Neural cell (in vitro differentiated cells): ENCODE data around the gene TRIM2. TPM values are rescaled to one million over a fixed set of nuclear protein-coding genes. Genes with fewer than 3 reads are reported as not detected.

ENCODE experiments used
- H2AFZ ChIP-seq: fragments of 200-600, 300-800 bp; sonication (generic), shearing (Covaris generic); 2 replicates; pipeline ENCODE4 v1.6.0; 2014; ENCODE audit warnings: low read depth, mild to moderate bottlenecking, antibody characterized with exemption, low read length, moderate library complexity
- H3F3A ChIP-seq: fragments of 200-600 bp; shearing (Covaris generic); 2 replicates; pipeline ENCODE4 v1.6.1; 2016; ENCODE audit warnings: mild to moderate bottlenecking, moderate library complexity, mixed read lengths, antibody characterized with exemption, low read length; ENCODE audit not compliant: insufficient read depth, poor library complexity, severe bottlenecking
- H3K27ac ChIP-seq: fragments of 200-600, 300-800 bp; sonication (generic), shearing (Covaris generic); 2 replicates; pipeline ENCODE4 v1.5.1; 2014; ENCODE audit warnings: mild to moderate bottlenecking, low read length, moderate library complexity
- H3K27me3 ChIP-seq: fragments of 300-800, 200-600 bp; sonication (generic), shearing (Covaris generic); 2 replicates; pipeline ENCODE4 v1.6.0; 2014; ENCODE audit warnings: mild to moderate bottlenecking, low read depth, low read length, moderate library complexity; ENCODE audit not compliant: insufficient read depth
- H3K36me3 ChIP-seq: fragments of 300-800, 200-600 bp; sonication (generic), shearing (Covaris generic); 2 replicates; pipeline ENCODE4 v1.5.1; 2014; ENCODE audit warnings: mild to moderate bottlenecking, antibody characterized with exemption, low read length, moderate library complexity; ENCODE audit not compliant: insufficient read depth
- H3K4me2 ChIP-seq: fragments of 300-800, 200-600 bp; sonication (generic), shearing (Covaris generic); 2 replicates; pipeline ENCODE4 v1.6.0; 2014; ENCODE audit warnings: mild to moderate bottlenecking, low read length
- H3K4me3 ChIP-seq: fragments of 300-800, 200-600 bp; sonication (generic), shearing (Covaris generic); 2 replicates; pipeline ENCODE4 v1.5.1; 2014; ENCODE audit warnings: mild to moderate bottlenecking, low read length, moderate library complexity
- H3K79me2 ChIP-seq: fragments of 200-600 bp; shearing (Covaris generic); replicated peaks from 2 replicates; pipeline ENCODE4 v1.6.0; 2014; ENCODE audit warnings: mild to moderate bottlenecking, low read length, moderate library complexity; ENCODE audit not compliant: insufficient read depth
- H3K9ac ChIP-seq: fragments of 300-800, 200-600 bp; sonication (generic), shearing (Covaris generic); 2 replicates; pipeline ENCODE4 v1.6.1; 2016; ENCODE audit warnings: mild to moderate bottlenecking, low read length, mixed read lengths
- H3K9me2 ChIP-seq: fragments of 200-600 bp; shearing (Covaris generic); 2 replicates; pipeline ENCODE4 v1.6.1; 2016; ENCODE audit warnings: mild to moderate bottlenecking, low read length, mixed read lengths; ENCODE audit not compliant: insufficient read depth
- H3K9me3 ChIP-seq: fragments of 200-600, 300-800 bp; sonication (generic), shearing (Covaris generic); 2 replicates; pipeline ENCODE4 v1.6.1; 2016; ENCODE audit warnings: mild to moderate bottlenecking, mixed run types, low read length, moderate library complexity, mixed read lengths
- H4K20me1 ChIP-seq: fragments of 200-600 bp; shearing (Covaris generic); 2 replicates; pipeline ENCODE4 v1.6.1; 2016; ENCODE audit warnings: mild to moderate bottlenecking, mixed run types; ENCODE audit not compliant: insufficient read depth
- CTCF ChIP-seq: fragments of 450-650 bp; IDR thresholded peaks from 2 replicates; pipeline ENCODE4 v1.5.1; 2014; ENCODE audit warnings: antibody characterized with exemption, mild to moderate bottlenecking, moderate library complexity; ENCODE audit not compliant: poor library complexity, severe bottlenecking
- EP300 ChIP-seq: fragments of 450-650 bp; conservative IDR thresholded peaks from 2 replicates; pipeline ENCODE4 v1.6.1; 2014; ENCODE audit warnings: antibody characterized with exemption, mild to moderate bottlenecking, moderate library complexity; ENCODE audit not compliant: poor library complexity, severe bottlenecking
- EZH2 ChIP-seq: fragments of 200-600, 300-800 bp; shearing (Covaris generic), sonication (generic); IDR thresholded peaks from 2 replicates; pipeline ENCODE4 v1.6.1; 2014; ENCODE audit warnings: antibody characterized with exemption, low read length, borderline replicate concordance, mild to moderate bottlenecking; ENCODE audit not compliant: insufficient read depth, poor library complexity, severe bottlenecking
- MXI1 ChIP-seq: fragments of 450-650 bp; conservative IDR thresholded peaks from 2 replicates; pipeline ENCODE4 v1.6.1; 2014; ENCODE audit warnings: antibody characterized with exemption, mild to moderate bottlenecking; ENCODE audit not compliant: poor library complexity, severe bottlenecking
- POLR2AphosphoS5 ChIP-seq: IDR thresholded peaks from 2 replicates; pipeline ENCODE4 v1.6.1; 2012
- RAD21 ChIP-seq: fragments of 450-650 bp; conservative IDR thresholded peaks from 2 replicates; pipeline ENCODE4 v1.6.1; 2014; ENCODE audit warnings: antibody characterized with exemption, mild to moderate bottlenecking, moderate library complexity
- REST ChIP-seq: IDR thresholded peaks from 2 replicates; pipeline ENCODE4 v1.6.1; 2012; ENCODE audit warnings: borderline replicate concordance
- SMC3 ChIP-seq: fragments of 450-650 bp; conservative IDR thresholded peaks from 2 replicates; pipeline ENCODE4 v1.6.1; 2014; ENCODE audit warnings: antibody characterized with exemption, mild to moderate bottlenecking, moderate library complexity; ENCODE audit not compliant: poor library complexity
- TAF1 ChIP-seq: IDR thresholded peaks from 2 replicates; pipeline ENCODE4 v1.6.1; 2012; ENCODE audit warnings: low read depth
- polyA plus RNA-seq: library from polyadenylated mRNA; depleted of rRNA; stranded (reverse); fragments of >200 nt; gene quantifications from 2 replicates; pipeline ENCODE4 v1.2.3, GENCODE V29; 2014

The TRIM2 gene
- polyA plus RNA-seq, 1 donor from 2014 or later: 261 TPM

- H3F3A ChIP-seq: no peaks in the 10 kb centered on the region
- no peak overlapping the region for H3K4me3 ChIP-seq
- no peaks in the 10 kb centered on the region for H3K9me3 ChIP-seq
- TF ChIP-seq POLR2AphosphoS5: no peak
- TF ChIP-seq TAF1: no peak
- no peak for TF ChIP-seq EZH2
- TF ChIP-seq REST: no peak
- no peak for TF ChIP-seq EP300
- TF ChIP-seq CTCF: no peak
- no peak for TF ChIP-seq RAD21
- TF ChIP-seq SMC3: no peak
- TF ChIP-seq MXI1: no peak
- H2AFZ ChIP-seq: no peak overlapping the region
- no peaks in the 10 kb centered on the region for H3K9me2 ChIP-seq
- no peaks in the 10 kb centered on the region for H3K79me2 ChIP-seq
- H3K27me3 ChIP-seq: no peaks in the 10 kb centered on the region
- no peak overlapping the region for H3K27ac ChIP-seq
- no peaks in the 10 kb centered on the region for H4K20me1 ChIP-seq
- H3K36me3 ChIP-seq: no peaks in the 10 kb centered on the region
- H3K4me2 ChIP-seq: no peak overlapping the region
- no peak overlapping the region for H3K9ac ChIP-seq
Observed at GRCh38 chr4:153384160-153384559, 179.9 kb downstream of the TRIM2 start.

- Histone ChIP-seq H2AFZ (no peak overlapping the region), H3K27ac (no peak overlapping the region), H3K36me3 (no peaks in the 10 kb centered on the region), H3K79me2 (no peaks in the 10 kb centered on the region), H3K4me2 (no peak overlapping the region), H3K27me3 (no peaks in the 10 kb centered on the region), H3F3A (no peaks in the 10 kb centered on the region), H3K4me3 (no peak overlapping the region), H4K20me1 (no peaks in the 10 kb centered on the region), H3K9ac (no peak overlapping the region), H3K9me2 (no peaks in the 10 kb centered on the region), H3K9me3 (no peaks in the 10 kb centered on the region)
- TF ChIP-seq POLR2AphosphoS5 (no peak), EP300 (no peak), RAD21 (no peak), TAF1 (no peak), SMC3 (no peak), CTCF (no peak), MXI1 (no peak), REST (no peak), EZH2 (no peak)
Observed at GRCh38 chr4:153385784-153386183, 181.5 kb downstream of the TRIM2 start.
